GM18520 (cell line): Measurements from ENCODE around the gene LARGE1.
A peak's percentile ranks its signal among the peaks of the same experiment; 100 is the strongest.
"Not testable (repeated sequence)": the region's sequence is repeated elsewhere in the genome, so short reads cannot be mapped to it uniquely, and the experiment has no call there.

Source experiments
- ATAC-seq: cut with Tn5 transposase; IDR thresholded peaks from one replicate; pipeline ENCODE4 v1.9.1; 2021; ENCODE audit not compliant: unreplicated experiment

LARGE1 gene

GRCh38 chr22:33858653-33859052 is 61.6 kb downstream of the LARGE1 start:
- ATAC-seq, result not testable (repeated sequence)

DNA sequence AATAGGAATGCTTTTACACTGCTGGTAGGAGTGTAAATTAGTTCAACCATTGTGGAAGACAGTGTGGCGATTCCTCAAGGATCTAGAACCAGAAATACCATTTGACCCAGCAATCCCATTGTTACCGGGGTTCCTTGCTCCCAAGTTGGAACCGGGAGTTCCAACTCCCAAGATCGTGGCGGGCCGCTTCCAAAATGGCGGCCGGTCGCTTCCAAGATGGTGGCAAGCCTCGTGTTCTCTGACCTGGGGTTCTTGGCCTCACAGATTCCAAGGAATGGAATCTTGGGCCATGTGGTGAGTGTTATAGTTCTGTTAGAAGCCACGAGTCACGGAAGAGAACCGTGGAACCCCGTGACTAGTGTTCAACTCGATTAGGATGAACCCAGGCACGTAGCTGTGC is 62.5 kb downstream of the LARGE1 start:
- not testable (repeated sequence) for ATAC-seq

DNA sequence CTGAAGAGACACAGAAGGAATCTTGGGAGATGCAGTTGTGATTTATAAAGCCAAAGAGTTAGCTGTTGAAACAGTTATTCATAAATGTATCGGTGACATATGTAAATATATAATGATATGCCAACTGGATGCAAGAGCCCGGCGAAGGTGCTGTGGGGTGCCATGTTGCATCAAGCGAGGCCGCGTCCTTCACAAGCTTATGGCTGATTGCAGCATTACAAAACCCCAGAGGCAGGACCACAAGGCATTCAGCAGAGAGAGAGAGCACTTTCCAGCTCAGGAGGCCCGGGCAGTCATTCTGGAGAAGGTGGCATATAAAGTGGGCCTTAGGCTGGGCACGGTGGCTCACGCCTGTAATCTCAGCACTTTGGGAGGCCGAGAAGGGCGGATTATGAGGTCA is 65.6 kb downstream of the LARGE1 start:
- ATAC-seq, result no peak

DNA sequence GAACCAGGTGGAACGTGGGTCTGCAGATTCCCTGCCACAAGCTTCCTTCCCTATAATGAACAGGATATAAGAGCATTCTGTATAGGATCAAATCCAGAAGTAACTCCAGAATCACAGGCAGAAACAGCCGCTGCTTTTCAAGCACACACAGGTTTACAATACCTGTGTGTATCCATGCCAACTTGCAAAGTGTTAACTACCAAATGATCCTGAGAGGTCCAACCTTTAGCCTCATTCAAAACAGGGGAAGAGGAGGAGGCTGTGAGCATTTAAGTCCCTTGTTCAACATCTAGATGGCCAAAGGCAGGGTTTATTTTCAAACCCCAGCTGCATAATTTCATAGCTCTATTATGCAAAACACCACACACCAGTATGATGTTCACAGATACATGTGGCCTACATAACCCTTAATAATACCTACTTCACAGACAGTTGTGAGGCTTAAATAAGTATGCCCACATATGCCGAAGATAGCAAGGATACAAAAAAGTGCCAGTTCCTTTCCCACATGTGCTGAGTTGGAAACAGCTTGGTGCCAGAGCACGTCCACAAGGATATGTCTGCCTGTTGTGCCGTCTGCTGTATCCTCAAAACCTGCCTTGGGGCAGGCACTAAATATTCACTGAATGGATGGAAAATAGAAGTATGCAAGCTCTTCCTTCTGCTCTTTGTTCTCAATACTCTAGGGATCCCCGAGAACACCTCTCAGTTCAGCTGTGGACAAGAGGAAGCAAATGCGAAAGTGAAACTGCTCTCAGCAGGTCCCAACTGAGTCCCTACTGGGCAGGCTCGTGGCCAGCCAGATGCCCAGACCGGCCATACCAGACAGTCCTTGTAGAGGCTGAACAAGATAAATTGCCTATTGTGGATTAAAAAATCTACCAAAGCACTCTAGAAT is 66.8 kb downstream of the LARGE1 start:
- ATAC-seq, result peak; percentile 93

DNA sequence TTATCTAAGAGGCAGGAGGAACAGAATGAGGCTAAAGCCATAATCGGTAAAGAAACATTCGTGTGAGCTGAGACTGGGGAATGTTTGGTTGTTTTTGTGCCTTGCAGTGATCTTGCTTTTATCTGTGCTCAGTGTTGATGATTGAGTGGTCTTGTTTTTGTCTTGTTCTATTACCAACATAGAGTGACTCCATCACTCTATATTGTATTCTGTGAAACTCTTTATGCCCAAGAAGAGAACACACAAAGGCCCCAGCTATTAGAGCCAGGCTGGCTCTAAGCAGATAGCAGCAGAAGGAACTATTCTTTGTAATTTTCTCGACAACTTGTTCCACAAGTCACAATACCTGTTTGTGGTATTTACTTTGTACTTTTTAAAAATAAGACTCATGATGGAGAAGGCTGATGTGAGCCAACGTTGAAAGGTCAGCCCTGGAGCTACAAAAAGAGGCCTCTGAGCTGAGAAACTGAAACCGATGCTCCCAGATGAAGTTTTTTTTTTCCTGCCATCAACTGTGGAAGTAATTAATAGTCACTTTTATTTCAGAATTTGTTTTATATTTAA is 68.4 kb downstream of the LARGE1 start:
- no peak for ATAC-seq

- ATAC-seq, result no peak
Measured at GRCh38 chr22:33851240-33851639, 69.0 kb downstream of the LARGE1 start.

- ATAC-seq, result no peak
Measured at GRCh38 chr22:33850724-33851123, 69.6 kb downstream of the LARGE1 start.

GRCh38 chr22:33850193-33850592 is 70.1 kb downstream of the LARGE1 start:
- no peak for ATAC-seq

DNA sequence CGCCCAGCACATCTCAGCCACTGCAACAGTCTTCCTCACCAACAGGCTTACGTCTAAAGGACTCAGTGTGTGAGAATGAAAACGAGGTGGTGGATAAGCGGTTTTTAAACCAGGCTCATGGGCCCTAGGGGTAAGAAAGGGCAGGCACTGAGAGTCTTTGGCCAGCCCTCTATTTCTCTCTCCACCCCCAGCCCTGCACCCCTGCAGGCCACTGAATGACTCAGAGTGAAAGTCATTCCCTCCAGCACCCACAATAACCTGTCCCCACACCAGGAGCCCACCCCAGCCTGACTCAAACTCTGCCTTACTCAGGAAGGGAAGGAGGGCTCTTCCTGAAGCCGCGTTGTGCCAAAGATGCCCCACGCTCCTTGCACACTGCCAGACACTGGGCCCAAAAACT is 72.0 kb downstream of the LARGE1 start:
- no peak for ATAC-seq

- no peak for ATAC-seq
Measured at GRCh38 chr22:33844273-33844672, 76.0 kb downstream of the LARGE1 start.

GRCh38 chr22:33842421-33843094 is 77.7 kb downstream of the LARGE1 start:
- no peak for ATAC-seq

DNA sequence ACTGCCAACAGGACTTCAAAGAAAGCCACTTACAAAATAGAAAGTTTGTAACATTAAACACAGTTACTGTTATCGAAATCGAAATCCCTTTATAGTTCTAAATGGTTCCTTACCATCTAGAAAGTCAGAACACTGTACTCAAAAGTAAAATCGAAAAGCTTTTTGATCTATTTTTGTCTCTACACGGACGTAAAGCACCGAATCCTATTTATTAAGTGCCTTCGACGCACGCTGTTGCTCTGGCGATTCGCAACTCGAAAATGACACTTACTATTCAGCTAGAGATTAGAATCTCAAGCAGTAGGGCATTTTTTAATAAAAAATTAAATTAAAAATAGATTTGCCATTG is 78.3 kb downstream of the LARGE1 start:
- peak; percentile 70 for ATAC-seq

- ATAC-seq, result peak; percentile 34
Measured at GRCh38 chr22:33841281-33842005, 78.8 kb downstream of the LARGE1 start.

- ATAC-seq, result no peak
Measured at GRCh38 chr22:33838644-33839043, 81.6 kb downstream of the LARGE1 start.

GRCh38 chr22:33837826-33838225 is 82.5 kb downstream of the LARGE1 start:
- no peak for ATAC-seq

DNA sequence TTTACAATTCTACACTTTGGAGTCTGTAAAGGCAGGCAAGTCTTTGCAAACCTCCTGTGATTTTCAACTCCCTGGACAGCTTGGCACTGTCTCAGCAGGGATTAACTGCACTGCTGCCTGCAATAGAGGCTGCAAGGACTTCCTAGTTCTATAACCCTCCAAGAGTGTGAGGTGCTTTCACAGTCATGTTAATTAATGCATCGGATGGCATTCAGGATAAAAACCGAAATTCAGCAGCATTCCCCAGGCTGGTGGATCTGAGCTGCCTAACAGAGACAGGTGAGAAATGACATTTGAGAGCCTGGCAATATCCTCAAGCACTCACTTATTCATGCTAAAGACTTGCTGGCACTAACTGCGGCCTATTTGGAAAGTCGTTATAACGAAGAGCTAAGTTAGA is 85.0 kb downstream of the LARGE1 start:
- ATAC-seq, result no peak

GRCh38 chr22:33832558-33833151 is 87.6 kb downstream of the LARGE1 start:
- no peak for ATAC-seq

- no peak for ATAC-seq
Measured at GRCh38 chr22:33831651-33832050, 88.6 kb downstream of the LARGE1 start.

- ATAC-seq, result no peak
Measured at GRCh38 chr22:33831207-33831606, 89.1 kb downstream of the LARGE1 start.

- ATAC-seq, result no peak
Measured at GRCh38 chr22:33829546-33830280, 90.6 kb downstream of the LARGE1 start.
